Neuronal stem cell (in vitro differentiated cells): ENCODE measurements around the gene KCNAB1.

Experiments used
- DNase-seq: peaks from one replicate; pipeline ENCODE4 v3.0.0-alpha.2; 2013; ENCODE audit warnings: low spot score
- H2AFZ ChIP-seq: one replicate; pipeline ENCODE4 v1.6.1; 2013; ENCODE audit warnings: mild to moderate bottlenecking, low read length, inconsistent platforms
- H2AK5ac ChIP-seq: 2 replicates; pipeline ENCODE4 v1.6.1; 2013; ENCODE audit warnings: low read depth, mild to moderate bottlenecking, inconsistent platforms, low read length, moderate library complexity, mixed read lengths
- H2BK120ac ChIP-seq: 2 replicates; pipeline ENCODE4 v1.6.1; 2013; ENCODE audit warnings: low read depth, mild to moderate bottlenecking, inconsistent platforms, low read length, moderate library complexity, mixed read lengths
- H2BK12ac ChIP-seq: one replicate; pipeline ENCODE4 v1.6.1; 2013; ENCODE audit warnings: low read length, inconsistent platforms
- H2BK15ac ChIP-seq: 2 replicates; pipeline ENCODE4 v1.6.1; 2013; ENCODE audit warnings: mild to moderate bottlenecking, low read length, inconsistent platforms, mixed read lengths
- H2BK5ac ChIP-seq: one replicate; pipeline ENCODE4 v1.6.1; 2013; ENCODE audit warnings: inconsistent platforms, mild to moderate bottlenecking, low read length, moderate library complexity
- H3K14ac ChIP-seq: one replicate; pipeline ENCODE4 v1.6.1; 2013; ENCODE audit warnings: low read length, inconsistent platforms
- H3K18ac ChIP-seq: 2 replicates; pipeline ENCODE4 v1.6.1; 2013; ENCODE audit warnings: low read length, inconsistent platforms
- H3K23ac ChIP-seq: 2 replicates; pipeline ENCODE4 v1.6.1; 2013; ENCODE audit warnings: low read depth, mild to moderate bottlenecking, mixed read lengths, low read length, inconsistent platforms; ENCODE audit not compliant: poor library complexity
- H3K27ac ChIP-seq: replicated peaks from 3 replicates; pipeline ENCODE4 v1.5.1; 2013; ENCODE audit warnings: low read length, inconsistent platforms
- H3K27me3 ChIP-seq, 3 experiments: 2 replicates each; pipeline ENCODE4 v1.6.1; 2013; ENCODE audit warnings: low read length in 3 of 3, mild to moderate bottlenecking in 2 of 3, inconsistent platforms in 1 of 3, low read depth in 1 of 3, mixed read lengths in 1 of 3, moderate library complexity in 1 of 3; ENCODE audit not compliant: control insufficient read depth in 3 of 3, insufficient read depth in 3 of 3
- H3K36me3 ChIP-seq, 2 donors: replicated peaks in 1 of 2; 2 replicates each; pipeline ENCODE4 v1.6.1; 2013; ENCODE audit warnings: low read length in 2 of 2; ENCODE audit not compliant: control insufficient read depth in 2 of 2, insufficient read depth in 2 of 2
- H3K4ac ChIP-seq: 2 replicates; pipeline ENCODE4 v1.6.1; 2013; ENCODE audit warnings: inconsistent platforms, mild to moderate bottlenecking, low read length, moderate library complexity
- H3K4me1 ChIP-seq, 2 donors: 1 replicate in 1 of 2; 2 replicates in 1 of 2; pipeline ENCODE4 v1.6.1; 2013; ENCODE audit warnings: low read length in 2 of 2, low read depth in 1 of 2; ENCODE audit not compliant: control insufficient read depth in 2 of 2, insufficient read depth in 1 of 2
- H3K4me2 ChIP-seq: one replicate; pipeline ENCODE4 v1.6.1; 2013; ENCODE audit warnings: mild to moderate bottlenecking, low read length, inconsistent platforms; ENCODE audit not compliant: insufficient read depth, poor library complexity, severe bottlenecking
- H3K4me3 ChIP-seq, 2 donors: 2 replicates each; pipeline ENCODE4 v1.5.1; 2013; ENCODE audit warnings: low read length in 2 of 2, mild to moderate bottlenecking in 2 of 2, inconsistent platforms in 1 of 2, moderate library complexity in 1 of 2
- H3K79me1 ChIP-seq: one replicate; pipeline ENCODE4 v1.6.1; 2013; ENCODE audit warnings: low read depth, mild to moderate bottlenecking, inconsistent platforms, low read length, moderate library complexity
- H3K9ac ChIP-seq: one replicate; pipeline ENCODE4 v1.6.1; 2013; ENCODE audit warnings: mild to moderate bottlenecking, low read depth, low read length, inconsistent platforms; ENCODE audit not compliant: poor library complexity
- H3K9me3 ChIP-seq, 2 donors: replicated peaks in 1 of 2; 2 replicates each; pipeline versions ENCODE3 to v1.6.1; 2013; ENCODE audit warnings: low read length in 2 of 2, mild to moderate bottlenecking in 2 of 2, inconsistent platforms in 1 of 2, low read depth in 1 of 2, mixed read lengths in 1 of 2, moderate library complexity in 1 of 2; ENCODE audit not compliant: control insufficient read depth in 2 of 2, insufficient read depth in 1 of 2
- H4K8ac ChIP-seq: one replicate; pipeline ENCODE4 v1.6.1; 2013; ENCODE audit warnings: low read depth, mild to moderate bottlenecking, inconsistent platforms, low read length, moderate library complexity
- H4K91ac ChIP-seq: one replicate; pipeline ENCODE4 v1.6.1; 2013; ENCODE audit warnings: low read length, low read depth, mild to moderate bottlenecking, inconsistent platforms; ENCODE audit not compliant: poor library complexity
- WGBS, 2 donors: extraction: QIAGEN DNeasy Blood & Tissue Kit; methylation state at CpG; one replicate each; pipeline ENCODE4 v1.1.7; 2013; ENCODE audit warnings: missing lambda C conversion rate in 2 of 2, mixed read lengths in 1 of 2; ENCODE audit not compliant: insufficient read length in 2 of 2, insufficient replicate concordance in 1 of 2; ENCODE audit errors: extremely low coverage in 2 of 2; 5-methylcytosine and 5-hydroxymethylcytosine counted together

The KCNAB1 gene

GRCh38 chr3:156209631-156210335, 89.4 kb downstream of the KCNAB1 start:
- DNase-seq = no peak
- Histone ChIP-seq H3K9me3 (no peaks in the 10 kb centered on the region), H3K79me1 (no peaks in the 10 kb centered on the region), H3K27ac (no peak overlapping the region), H2BK5ac (no peak overlapping the region), H2AK5ac (no peak overlapping the region), H3K14ac (no peak overlapping the region), H2BK12ac (no peak overlapping the region), H2BK15ac (no peak overlapping the region), H3K4me1 (peaks cover 0 to 4% of the 10 kb centered on the region in 2 donors), H3K9ac (no peak overlapping the region), H3K4me3 (no peak overlapping the region), H2BK120ac (no peak overlapping the region), H3K4me2 (no peak overlapping the region), H3K18ac (no peak overlapping the region), H4K91ac (no peak overlapping the region), H4K8ac (no peak overlapping the region), H3K4ac (no peak overlapping the region), H2AFZ (no peak overlapping the region), H3K27me3 (no peaks in the 10 kb centered on the region), H3K36me3 (no peaks in the 10 kb centered on the region), H3K23ac (no peak overlapping the region)
- WGBS, 2 donors = no CpG with 5 or more reads among the region's 4 CpGs

- WGBS, 2 donors = no CpG with 5 or more reads among the region's 2 CpGs
- Histone ChIP-seq H3K4me2 (no peak overlapping the region), H4K91ac (no peak overlapping the region), H3K79me1 (no peaks in the 10 kb centered on the region), H3K4ac (no peak overlapping the region), H2BK15ac (no peak overlapping the region), H2BK5ac (no peak overlapping the region), H2BK120ac (no peak overlapping the region), H3K4me3 (no peak overlapping the region), H3K27me3 (no peaks in the 10 kb centered on the region), H4K8ac (no peak overlapping the region), H3K18ac (no peak overlapping the region), H3K36me3 (no peaks in the 10 kb centered on the region), H2AFZ (no peak overlapping the region), H3K9ac (no peak overlapping the region), H2AK5ac (no peak overlapping the region), H3K27ac (no peak overlapping the region), H3K9me3 (no peaks in the 10 kb centered on the region), H3K14ac (no peak overlapping the region), H3K23ac (no peak overlapping the region), H2BK12ac (no peak overlapping the region), H3K4me1 (peaks cover 0 to 2% of the 10 kb centered on the region in 2 donors)
- no peak for DNase-seq
Measured at GRCh38 chr3:156211583-156211982, 91.2 kb downstream of the KCNAB1 start.

- H3K23ac ChIP-seq = no peak overlapping the region
- H2AFZ ChIP-seq = no peak overlapping the region
- H2BK15ac ChIP-seq = no peak overlapping the region
- H3K36me3 ChIP-seq = no peaks in the 10 kb centered on the region
- no peak overlapping the region for H3K9ac ChIP-seq
- DNase-seq = no peak
- H3K18ac ChIP-seq = no peak overlapping the region
- H3K27me3 ChIP-seq = no peaks in the 10 kb centered on the region
- no peak overlapping the region for H3K4me2 ChIP-seq
- H3K9me3 ChIP-seq = no peaks in the 10 kb centered on the region
- no peak overlapping the region for H2BK120ac ChIP-seq
- no peak overlapping the region for H4K91ac ChIP-seq
- no peaks in the 10 kb centered on the region for H3K79me1 ChIP-seq
- H4K8ac ChIP-seq = no peak overlapping the region
- no peak overlapping the region for H3K27ac ChIP-seq
- peaks cover 0 to 8% of the 10 kb centered on the region in 2 donors for H3K4me1 ChIP-seq
- no peak overlapping the region for H3K14ac ChIP-seq
- no peak overlapping the region for H2BK12ac ChIP-seq
- no CpG with 5 or more reads among the region's 6 CpGs for WGBS, 2 donors
- no peak overlapping the region for H3K4me3 ChIP-seq
- no peak overlapping the region for H3K4ac ChIP-seq
- no peak overlapping the region for H2BK5ac ChIP-seq
- H2AK5ac ChIP-seq = no peak overlapping the region
Measured at GRCh38 chr3:156214676-156215075, 94.3 kb downstream of the KCNAB1 start.

- no CpG with 5 or more reads among the region's 3 CpGs for WGBS, 2 donors
- H3K27ac ChIP-seq = no peak overlapping the region
Measured at GRCh38 chr3:156215751-156216150, 95.4 kb downstream of the KCNAB1 start.

More at GRCh38 chr3:156215751-156216150, 95.4 kb downstream of the KCNAB1 start:
- Histone ChIP-seq H2AK5ac (no peak overlapping the region), H4K91ac (no peak overlapping the region), H3K27me3 (no peaks in the 10 kb centered on the region), H2BK15ac (no peak overlapping the region), H3K9ac (no peak overlapping the region), H3K23ac (no peak overlapping the region), H3K79me1 (no peaks in the 10 kb centered on the region), H3K36me3 (no peaks in the 10 kb centered on the region), H3K4me3 (no peak overlapping the region), H2AFZ (no peak overlapping the region), H4K8ac (no peak overlapping the region), H2BK120ac (no peak overlapping the region), H2BK12ac (no peak overlapping the region), H3K9me3 (no peaks in the 10 kb centered on the region), H3K4me2 (no peak overlapping the region), H3K4me1 (peaks cover 0 to 8% of the 10 kb centered on the region in 2 donors), H3K14ac (no peak overlapping the region), H3K18ac (no peak overlapping the region), H2BK5ac (no peak overlapping the region), H3K4ac (no peak overlapping the region)
- DNase-seq = no peak
